Keratinocyte (primary cell): ENCODE results near the gene RNMT. TPM values are rescaled to one million over a fixed set of nuclear protein-coding genes. Genes with fewer than 3 reads are reported as not detected.

ENCODE experiments used
- DNase-seq: peaks from one replicate; pipeline ENCODE4 v3.0.0-alpha.2; 2011; ENCODE audit warnings: low read depth, missing footprints, low spot score
- FAIRE-seq: peaks from 2 replicates; lab custom pipeline; 2011; peaks lifted over from hg19 to GRCh38; lab: Jason Lieb, UNC
- H2AFZ ChIP-seq: 2 replicates; pipeline ENCODE4 v1.6.0; 2012; ENCODE audit warnings: low read length, control low read depth, inconsistent platforms; ENCODE audit not compliant: control insufficient read depth
- H3K27ac ChIP-seq: 2 replicates; pipeline ENCODE4 v1.5.1; 2011; ENCODE audit warnings: low read length; ENCODE audit not compliant: control insufficient read depth, insufficient read depth
- H3K27me3 ChIP-seq: 3 replicates; pipeline ENCODE4 v1.6.0; 2011; ENCODE audit warnings: low read length; ENCODE audit not compliant: control insufficient read depth, insufficient read depth; ENCODE audit errors: extremely low read depth
- H3K36me3 ChIP-seq, 2 experiments: 2 replicates in 1 of 2; 3 replicates in 1 of 2; pipeline ENCODE4 v1.5.1; 2011; ENCODE audit warnings: low read length in 2 of 2, mild to moderate bottlenecking in 1 of 2; ENCODE audit not compliant: control insufficient read depth in 2 of 2, insufficient read depth in 2 of 2; ENCODE audit errors: extremely low read depth in 1 of 2
- H3K4me1 ChIP-seq: 3 replicates; pipeline ENCODE4 v1.5.1; 2011; ENCODE audit warnings: low read length; ENCODE audit not compliant: control insufficient read depth, insufficient read depth; ENCODE audit errors: extremely low read depth
- H3K4me2 ChIP-seq: 3 replicates; pipeline ENCODE4 v1.6.0; 2011; ENCODE audit warnings: low read depth, low read length; ENCODE audit not compliant: control insufficient read depth, insufficient read depth; ENCODE audit errors: extremely low read depth
- H3K4me3 ChIP-seq, 3 experiments: fragments of 200-600 bp in 1 of 3; sonication (generic) in 1 of 3; 2 replicates in 2 of 3; 3 replicates in 1 of 3; pipeline ENCODE4 v1.5.1; 2011 to 2016; ENCODE audit warnings: low read length in 3 of 3, mild to moderate bottlenecking in 3 of 3, control low read depth in 2 of 3, inconsistent platforms in 1 of 3, low read depth in 1 of 3, mixed read lengths in 1 of 3, mixed run types in 1 of 3, moderate library complexity in 1 of 3; ENCODE audit not compliant: control insufficient read depth in 2 of 3, insufficient read depth in 2 of 3; ENCODE audit errors: extremely low read depth in 1 of 3
- H3K79me2 ChIP-seq: 2 replicates; pipeline ENCODE4 v1.6.0; 2012; ENCODE audit warnings: low read length; ENCODE audit not compliant: control insufficient read depth, insufficient read depth
- H3K9ac ChIP-seq: 3 replicates; pipeline ENCODE4 v1.6.0; 2011; ENCODE audit warnings: low read length; ENCODE audit not compliant: control insufficient read depth, insufficient read depth; ENCODE audit errors: extremely low read depth
- H3K9me1 ChIP-seq: 3 replicates; pipeline ENCODE4 v1.6.0; 2011; ENCODE audit warnings: low read length; ENCODE audit not compliant: control insufficient read depth, insufficient read depth; ENCODE audit errors: extremely low read depth
- H3K9me3 ChIP-seq: 2 replicates; pipeline ENCODE4 v1.5.1; 2012; ENCODE audit warnings: low read depth, low read length; ENCODE audit not compliant: control insufficient read depth
- H4K20me1 ChIP-seq: 3 replicates; pipeline ENCODE4 v1.6.0; 2011; ENCODE audit warnings: low read length; ENCODE audit not compliant: control insufficient read depth, insufficient read depth; ENCODE audit errors: extremely low read depth
- EZH2 ChIP-seq: IDR thresholded peaks from one replicate; pipeline ENCODE4 v1.6.1; 2012; ENCODE audit warnings: inconsistent platforms, mild to moderate bottlenecking, low read length, moderate library complexity
- dilution Hi-C: fragments of 300-500 bp; cut with MboI; formaldehyde crosslinking; loops from one replicate; pipeline ENCODE4 v1.7.0; 2020; ENCODE audit warnings: low sequenced_read_pairs; ENCODE audit not compliant: extremely low pct_ligation_motif_present
- polyA plus RNA-seq, 5 experiments: library from polyadenylated mRNA; depleted of rRNA in 3 of 5; stranded (reverse) in 3 of 5; stranded (forward) in 1 of 5; unstranded in 1 of 5; fragments of >200 nt; gene quantifications; 1 replicate in 1 of 5; 2 replicates in 3 of 5; 3 replicates in 1 of 5; pipeline versions ENCODE4 v1.2.1 to v1.2.3, GENCODE V29; 2011 to 2012; ENCODE audit warnings: missing spikeins in 2 of 5, low read depth in 1 of 5, low replicate concordance in 1 of 5
- TF ChIP-seq, protein P1 (sequence below), 3 experiments: IDR thresholded peaks in 1 of 3; conservative IDR thresholded peaks in 1 of 3; optimal IDR thresholded peaks in 1 of 3; 2 replicates in 2 of 3; 3 replicates in 1 of 3; pipeline versions ENCODE3 to v1.5.1; 2011; ENCODE audit warnings: low read length in 3 of 3, mild to moderate bottlenecking in 3 of 3, moderate library complexity in 2 of 3, control low read depth in 1 of 3, inconsistent platforms in 1 of 3; ENCODE audit not compliant: insufficient read depth in 2 of 3; ENCODE audit errors: extremely low read depth in 1 of 3

RNMT gene
- polyA plus RNA-seq, 1 donor (not counting 4 experiments of a cell fraction or from before 2014, with no cell fraction given), result 22.6 TPM

DNA sequence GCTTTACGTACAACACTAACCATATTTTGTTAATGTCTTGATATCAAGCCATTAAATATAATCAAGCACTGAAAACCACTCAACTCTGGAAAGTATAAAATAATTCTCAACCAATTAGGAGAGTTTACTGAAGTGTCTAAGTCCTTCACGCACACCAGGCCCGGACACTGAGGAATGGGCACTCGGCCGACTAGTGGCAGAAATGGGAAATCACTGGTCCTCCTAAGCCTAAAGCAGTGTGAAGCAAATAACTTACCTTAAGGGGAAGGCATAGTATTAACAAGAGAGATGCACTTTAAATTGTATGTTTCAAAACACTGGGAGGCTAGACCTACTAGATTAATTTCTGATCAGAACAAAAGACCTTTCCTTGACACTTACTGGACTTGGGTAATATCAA lies 45.9 kb upstream of the RNMT start:
- Histone ChIP-seq H2AFZ (no peak overlapping the region), H3K9ac (no peak overlapping the region), H3K9me3 (no peaks in the 10 kb centered on the region), H4K20me1 (no peaks in the 10 kb centered on the region), H3K4me3 (no peak overlapping the region), H3K27ac (no peak overlapping the region), H3K27me3 (no peaks in the 10 kb centered on the region), H3K36me3 (peaks cover 3 to 12% of the 10 kb centered on the region in 2 experiments), H3K4me2 (no peak overlapping the region), H3K4me1 (no peaks in the 10 kb centered on the region), H3K79me2 (peaks cover 57% of the 10 kb centered on the region), H3K9me1 (no peaks in the 10 kb centered on the region)
- TF ChIP-seq, protein P1, sequence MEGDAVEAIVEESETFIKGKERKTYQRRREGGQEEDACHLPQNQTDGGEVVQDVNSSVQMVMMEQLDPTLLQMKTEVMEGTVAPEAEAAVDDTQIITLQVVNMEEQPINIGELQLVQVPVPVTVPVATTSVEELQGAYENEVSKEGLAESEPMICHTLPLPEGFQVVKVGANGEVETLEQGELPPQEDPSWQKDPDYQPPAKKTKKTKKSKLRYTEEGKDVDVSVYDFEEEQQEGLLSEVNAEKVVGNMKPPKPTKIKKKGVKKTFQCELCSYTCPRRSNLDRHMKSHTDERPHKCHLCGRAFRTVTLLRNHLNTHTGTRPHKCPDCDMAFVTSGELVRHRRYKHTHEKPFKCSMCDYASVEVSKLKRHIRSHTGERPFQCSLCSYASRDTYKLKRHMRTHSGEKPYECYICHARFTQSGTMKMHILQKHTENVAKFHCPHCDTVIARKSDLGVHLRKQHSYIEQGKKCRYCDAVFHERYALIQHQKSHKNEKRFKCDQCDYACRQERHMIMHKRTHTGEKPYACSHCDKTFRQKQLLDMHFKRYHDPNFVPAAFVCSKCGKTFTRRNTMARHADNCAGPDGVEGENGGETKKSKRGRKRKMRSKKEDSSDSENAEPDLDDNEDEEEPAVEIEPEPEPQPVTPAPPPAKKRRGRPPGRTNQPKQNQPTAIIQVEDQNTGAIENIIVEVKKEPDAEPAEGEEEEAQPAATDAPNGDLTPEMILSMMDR (optimal IDR thresholded peaks at IDR 0.05 in 1 of 3, IDR thresholded peaks at IDR 0.05 in 1 of 3, conservative IDR thresholded peaks at IDR 0.05 in 1 of 3; ENCODE audit: extremely low read depth in 1 of 3, insufficient read depth in 2 of 3, low read length in 3 of 3), result peak in 1 of 3 experiments; percentile 15
- no peak for TF ChIP-seq EZH2
- dilution Hi-C loops, result no loop called here
- FAIRE-seq, result no peak
- no peak for DNase-seq

DNA sequence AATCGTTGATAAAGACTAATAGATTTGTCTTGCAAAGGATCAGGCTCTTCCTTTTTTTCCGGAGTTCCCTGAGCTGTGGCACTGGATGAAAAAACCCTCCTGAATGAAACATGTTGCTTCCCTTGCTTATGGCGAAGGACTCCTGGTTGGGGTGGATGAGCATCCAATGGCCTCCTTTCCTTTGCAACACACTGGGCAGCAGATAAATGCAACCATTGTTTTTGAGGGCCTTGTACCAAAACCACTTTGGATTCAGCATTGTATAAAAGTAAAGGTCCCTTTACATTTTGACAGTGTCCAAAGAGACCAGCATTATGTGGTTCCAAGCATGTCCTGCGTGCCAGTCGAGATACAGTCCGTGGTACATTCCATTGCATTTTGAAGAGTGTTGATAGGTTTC lies 44.8 kb upstream of the RNMT start:
- TF ChIP-seq, protein P1 (optimal IDR thresholded peaks at IDR 0.05 in 1 of 3, IDR thresholded peaks at IDR 0.05 in 1 of 3, conservative IDR thresholded peaks at IDR 0.05 in 1 of 3; ENCODE audit: extremely low read depth in 1 of 3, insufficient read depth in 2 of 3, low read length in 3 of 3), result no peak
- TF ChIP-seq EZH2, result no peak
- no peaks in the 10 kb centered on the region for H3K9me1 ChIP-seq
- H3K79me2 ChIP-seq, result peaks cover 68% of the 10 kb centered on the region
- DNase-seq (no peak), FAIRE-seq (no peak)
- no peak overlapping the region for H3K27ac ChIP-seq
- H3K4me2 ChIP-seq, result no peak overlapping the region
- dilution Hi-C loops, result no loop called here
- H3K9me3 ChIP-seq, result no peaks in the 10 kb centered on the region
- H3K4me1 ChIP-seq, result no peaks in the 10 kb centered on the region
- peaks cover 3 to 12% of the 10 kb centered on the region in 2 experiments for H3K36me3 ChIP-seq
- H2AFZ ChIP-seq, result no peak overlapping the region
- no peaks in the 10 kb centered on the region for H3K27me3 ChIP-seq
- no peak overlapping the region for H3K4me3 ChIP-seq
- no peaks in the 10 kb centered on the region for H4K20me1 ChIP-seq
- H3K9ac ChIP-seq, result no peak overlapping the region
